Lung (tissue), 12 donors: Measurements from ENCODE around the gene DUS4L. TPM values are rescaled to one million over a fixed set of nuclear protein-coding genes. Genes with fewer than 3 reads are reported as not detected.

Source experiments
- ATAC-seq: fragments of 200-7000 bp; cut with Tn5 transposase; one replicate; pipeline ENCODE4 v1.9.1; 2020; ENCODE audit warnings: moderate number of reproducible peaks; ENCODE audit not compliant: insufficient read depth, low FRiP score
- DNase-seq, 3 donors: peaks; one replicate each; pipeline ENCODE4 v3.0.0-alpha.2; 2013 to 2017
- H3K27ac ChIP-seq, 2 donors: one replicate each; pipeline ENCODE4 v1.5.1; 2013; ENCODE audit warnings: mild to moderate bottlenecking in 2 of 2, moderate library complexity in 2 of 2, control low read depth in 1 of 2, inconsistent platforms in 1 of 2, low read depth in 1 of 2, low read length in 1 of 2
- H3K27me3 ChIP-seq, 3 donors: one replicate each; pipeline ENCODE4 v1.5.1; 2013; ENCODE audit warnings: low read length in 2 of 3; ENCODE audit not compliant: control insufficient read depth in 3 of 3, insufficient read depth in 3 of 3
- H3K36me3 ChIP-seq, 4 donors: one replicate each; pipeline ENCODE4 v1.5.1; 2013; ENCODE audit warnings: low read length in 4 of 4, mild to moderate bottlenecking in 1 of 4, moderate library complexity in 1 of 4; ENCODE audit not compliant: control insufficient read depth in 4 of 4, insufficient read depth in 4 of 4
- H3K4me1 ChIP-seq, 5 donors: one replicate each; pipeline ENCODE4 v1.5.1; 2013; ENCODE audit warnings: low read length in 5 of 5, mild to moderate bottlenecking in 2 of 5, moderate library complexity in 1 of 5; ENCODE audit not compliant: control insufficient read depth in 5 of 5, insufficient read depth in 5 of 5
- H3K4me3 ChIP-seq: one replicate; pipeline ENCODE4 v1.5.1; 2013; ENCODE audit warnings: mild to moderate bottlenecking, control low read depth, moderate library complexity
- H3K9ac ChIP-seq, 2 donors: one replicate each; pipeline ENCODE4 v1.5.1; 2013; ENCODE audit warnings: low read length in 2 of 2, control low read depth in 1 of 2; ENCODE audit not compliant: insufficient read depth in 1 of 2
- H3K9me3 ChIP-seq, 4 donors: one replicate each; pipeline ENCODE4 v1.5.1; 2013; ENCODE audit warnings: low read length in 3 of 4, mild to moderate bottlenecking in 1 of 4, moderate library complexity in 1 of 4; ENCODE audit not compliant: control insufficient read depth in 4 of 4, insufficient read depth in 3 of 4
- WGBS, 2 donors: extraction: QIAGEN DNeasy Blood & Tissue Kit; methylation state at CpG; one replicate each; pipeline ENCODE4 v1.1.7; 2013; 5-methylcytosine and 5-hydroxymethylcytosine counted together
- polyA plus RNA-seq, 2 donors: library from polyadenylated mRNA; stranded (reverse); fragments of 200-250 nt; gene quantifications; one replicate each; pipeline ENCODE4 v1.2.1, GENCODE V29; 2013
- total RNA-seq, 2 donors: library from RNA; depleted of rRNA in 1 of 2; stranded (reverse); fragments of >200 nt in 1 of 2; gene quantifications; one replicate each; pipeline ENCODE4 v1.2.1, GENCODE V29; 2014 to 2021
- TF ChIP-seq, protein P1 (sequence below): IDR thresholded peaks from 2 replicates; pipeline ENCODE4 v1.5.1; 2012; ENCODE audit warnings: mild to moderate bottlenecking; ENCODE audit errors: control extremely low read depth, extremely low read depth
- donor health status: control.
- donor health status: control.
- donor health status: Bipolar disorder and iron deficiency.
- donor health status: healthy.
- donor health status: DM: yes; HTN: yes; CAD: no.

DUS4L gene
- total and polyA plus RNA-seq, 4 donors: 3.5 to 14.8 (median 5.0) TPM

GRCh38 chr7:107614425-107614824 lies 50.7 kb downstream of the DUS4L start:
- ATAC-seq (no peak), DNase-seq (no peak)
- Histone ChIP-seq H3K4me3 (no peak overlapping the region), H3K36me3 (peaks cover 8 to 21% (median 17%) of the 10 kb centered on the region in 4 donors), H3K9me3 (no peaks in the 10 kb centered on the region), H3K4me1 (peaks cover 0 to 9% (median 4%) of the 10 kb centered on the region in 5 donors), H3K27ac (no peak overlapping the region), H3K27me3 (no peaks in the 10 kb centered on the region), H3K9ac (no peak overlapping the region)
- TF ChIP-seq, protein P1, sequence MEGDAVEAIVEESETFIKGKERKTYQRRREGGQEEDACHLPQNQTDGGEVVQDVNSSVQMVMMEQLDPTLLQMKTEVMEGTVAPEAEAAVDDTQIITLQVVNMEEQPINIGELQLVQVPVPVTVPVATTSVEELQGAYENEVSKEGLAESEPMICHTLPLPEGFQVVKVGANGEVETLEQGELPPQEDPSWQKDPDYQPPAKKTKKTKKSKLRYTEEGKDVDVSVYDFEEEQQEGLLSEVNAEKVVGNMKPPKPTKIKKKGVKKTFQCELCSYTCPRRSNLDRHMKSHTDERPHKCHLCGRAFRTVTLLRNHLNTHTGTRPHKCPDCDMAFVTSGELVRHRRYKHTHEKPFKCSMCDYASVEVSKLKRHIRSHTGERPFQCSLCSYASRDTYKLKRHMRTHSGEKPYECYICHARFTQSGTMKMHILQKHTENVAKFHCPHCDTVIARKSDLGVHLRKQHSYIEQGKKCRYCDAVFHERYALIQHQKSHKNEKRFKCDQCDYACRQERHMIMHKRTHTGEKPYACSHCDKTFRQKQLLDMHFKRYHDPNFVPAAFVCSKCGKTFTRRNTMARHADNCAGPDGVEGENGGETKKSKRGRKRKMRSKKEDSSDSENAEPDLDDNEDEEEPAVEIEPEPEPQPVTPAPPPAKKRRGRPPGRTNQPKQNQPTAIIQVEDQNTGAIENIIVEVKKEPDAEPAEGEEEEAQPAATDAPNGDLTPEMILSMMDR: no peak

DNA sequence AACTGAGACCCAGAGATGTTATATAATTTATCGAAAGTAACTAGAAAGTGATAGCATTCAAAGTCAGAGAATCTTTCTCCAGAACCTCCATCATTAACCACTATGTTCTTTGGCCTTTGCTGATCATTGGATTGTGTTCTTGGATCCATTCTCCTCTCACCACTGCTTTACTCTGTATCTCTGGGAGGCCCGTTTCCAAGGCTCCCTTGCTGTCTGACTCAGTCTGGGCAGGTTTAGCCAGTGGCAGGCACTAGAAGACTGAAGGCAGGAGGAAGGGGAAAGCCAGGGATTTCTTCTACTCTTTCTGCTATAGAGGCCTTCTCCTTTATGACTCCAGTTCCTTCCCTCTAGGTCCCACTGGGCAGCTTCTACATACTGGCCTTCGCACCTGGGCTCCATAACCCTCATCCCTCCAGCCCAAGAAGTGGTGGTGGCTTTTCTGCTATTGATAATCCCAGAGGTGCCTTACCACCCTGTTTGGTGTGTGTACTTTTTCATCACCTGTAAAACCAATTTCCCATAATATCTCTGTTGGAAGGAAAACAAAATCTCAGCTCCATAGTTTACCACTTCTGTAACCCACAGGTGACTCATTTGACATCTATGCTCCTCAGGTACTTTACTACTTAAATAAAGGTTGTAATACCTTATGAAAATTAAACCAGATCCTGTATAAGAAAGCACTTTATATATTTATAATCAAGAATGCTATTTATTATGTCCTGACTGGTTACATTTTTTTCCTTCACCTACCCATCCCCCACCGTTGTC lies 52.3 kb downstream of the DUS4L start:
- TF ChIP-seq, protein P1: no peak
- ATAC-seq (no peak), DNase-seq (no peak)
- peaks cover 11 to 21% (median 17%) of the 10 kb centered on the region in 4 donors for H3K36me3 ChIP-seq
- H3K4me3 ChIP-seq: no peak overlapping the region
- H3K27ac ChIP-seq: no peak overlapping the region
- H3K9me3 ChIP-seq: no peaks in the 10 kb centered on the region
- H3K4me1 ChIP-seq: peaks cover 0 to 3% (median 0%) of the 10 kb centered on the region in 5 donors
- no peaks in the 10 kb centered on the region for H3K27me3 ChIP-seq
- H3K9ac ChIP-seq: no peak overlapping the region
- 93 to 96% methylated on average over 4 of the region's 4 CpGs for WGBS, 2 donors

- no peak overlapping the region for H3K9ac ChIP-seq
- 67 to 73% methylated on average over 1 of the region's 1 CpG for WGBS, 2 donors
Measured at GRCh38 chr7:107622429-107622828, 58.7 kb downstream of the DUS4L start.

More at GRCh38 chr7:107622429-107622828, 58.7 kb downstream of the DUS4L start:
- DNase-seq (no peak), ATAC-seq (peak; percentile 75)
- Histone ChIP-seq H3K4me3 (no peak overlapping the region), H3K27me3 (no peaks in the 10 kb centered on the region), H3K27ac (peak overlapping the region in 1 of 2 donors; percentile 17), H3K36me3 (peaks cover 0 to 13% (median 4%) of the 10 kb centered on the region in 4 donors), H3K9me3 (no peaks in the 10 kb centered on the region), H3K4me1 (peaks cover 0 to 6% (median 0%) of the 10 kb centered on the region in 5 donors)
- TF ChIP-seq, protein P1: no peak
